Effector memory CD8-positive, alpha-beta T cell (primary cell): Measurements from ENCODE around the gene RPS15.
A peak's percentile ranks its signal among the peaks of the same experiment; 100 is the strongest.
"Not testable (repeated sequence)": the region's sequence is repeated elsewhere in the genome, so short reads cannot be mapped to it uniquely, and the experiment has no call there.

ENCODE experiments used
- ATAC-seq: fragments of 150-1000 bp; cut with Tn5 transposase; replicated peaks from 2 replicates; pipeline ENCODE4 v1.10.0; 2021; ENCODE audit warnings: mild to moderate bottlenecking, moderate library complexity
- DNase-seq, 3 experiments: peaks; one replicate each; pipeline ENCODE4 v3.0.0; 2021
- H3K27ac Mint-ChIP-seq, 2 donors: one replicate each; pipeline ENCODE4 v1.8.0; 2022; ENCODE audit warnings: mild to moderate bottlenecking in 2 of 2, mixed read lengths in 2 of 2, moderate library complexity in 2 of 2
- H3K27me3 Mint-ChIP-seq, 2 donors: one replicate each; pipeline ENCODE4 v1.8.0; 2022; ENCODE audit warnings: mixed read lengths in 2 of 2
- H3K36me3 Mint-ChIP-seq: one replicate; pipeline ENCODE4 v1.8.0; 2022; ENCODE audit warnings: mild to moderate bottlenecking, moderate library complexity, mixed read lengths; ENCODE audit not compliant: insufficient read depth
- H3K4me1 Mint-ChIP-seq, 2 donors: one replicate each; pipeline ENCODE4 v1.8.0; 2022; ENCODE audit warnings: low read depth in 2 of 2, mixed read lengths in 2 of 2
- H3K4me3 Mint-ChIP-seq, 2 donors: one replicate each; pipeline ENCODE4 v1.8.0; 2022; ENCODE audit warnings: mild to moderate bottlenecking in 2 of 2, mixed read lengths in 2 of 2, moderate library complexity in 2 of 2
- H3K9me3 Mint-ChIP-seq, 2 donors: one replicate each; pipeline ENCODE4 v1.8.0; 2022; ENCODE audit warnings: mixed read lengths in 2 of 2

RPS15 gene

GRCh38 chr19:1418496-1418775 lies 19.8 kb upstream of the RPS15 start:
- no peak for DNase-seq
- peaks cover 85% of the 10 kb centered on the region for H3K36me3 Mint-ChIP-seq
- H3K27ac Mint-ChIP-seq = peak overlapping the region in 1 of 2 donors; percentile 53

DNA sequence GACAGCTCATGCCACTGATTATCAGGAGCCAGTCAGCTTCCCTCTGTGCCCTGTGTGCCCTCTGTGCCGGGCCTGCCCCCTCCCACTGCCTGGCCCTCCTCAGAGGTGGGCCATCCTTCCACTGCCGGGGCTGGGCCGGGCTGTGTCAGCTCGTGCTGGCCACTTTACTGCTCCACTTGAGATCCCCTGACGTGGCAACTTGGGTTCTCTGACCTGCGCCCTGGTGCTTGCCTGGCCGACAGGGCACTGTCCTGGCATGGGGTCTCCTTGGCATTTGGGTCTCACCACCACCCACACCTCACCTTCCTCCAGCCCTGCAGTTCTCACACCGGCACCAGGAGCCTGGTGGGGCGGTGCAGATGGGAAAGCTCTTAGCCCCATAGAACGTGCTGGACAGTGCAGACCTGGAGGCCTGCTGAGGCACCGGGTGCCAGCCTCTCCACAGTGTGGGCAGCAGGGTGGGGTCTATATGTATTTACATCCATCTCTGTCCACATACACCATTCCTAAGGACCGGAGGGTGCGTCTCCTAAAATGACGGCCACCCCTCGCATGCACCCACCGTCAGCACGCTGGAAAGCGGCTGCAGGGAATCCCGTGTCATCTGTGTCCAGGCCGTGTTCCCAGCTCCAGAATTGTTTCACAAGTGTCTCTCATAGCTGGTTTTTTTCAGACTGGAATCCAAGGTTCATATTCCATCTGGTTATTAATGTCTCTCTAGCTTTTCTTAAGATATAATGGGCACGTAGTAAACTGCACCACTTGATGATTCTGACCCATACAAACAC lies 19.1 kb upstream of the RPS15 start:
- peak overlapping the region; percentile 53 to 64 for H3K27ac Mint-ChIP-seq
- ATAC-seq (no peak), DNase-seq (no peak)
- no peaks in the 10 kb centered on the region for H3K9me3 Mint-ChIP-seq
- peaks cover 90% of the 10 kb centered on the region for H3K36me3 Mint-ChIP-seq
- peak overlapping the region in 1 of 2 donors; percentile 10 for H3K4me3 Mint-ChIP-seq
- peaks cover 27 to 29% of the 10 kb centered on the region in 2 donors for H3K4me1 Mint-ChIP-seq
- H3K27me3 Mint-ChIP-seq = no peaks in the 10 kb centered on the region

More at GRCh38 chr19:1418496-1418775, 19.8 kb upstream of the RPS15 start:
- Mint-ChIP-seq H3K27me3 (no peaks in the 10 kb centered on the region), H3K4me3 (no peak overlapping the region), H3K4me1 (peaks cover 29 to 31% of the 10 kb centered on the region in 2 donors), H3K9me3 (no peaks in the 10 kb centered on the region)
- ATAC-seq = no peak

DNA sequence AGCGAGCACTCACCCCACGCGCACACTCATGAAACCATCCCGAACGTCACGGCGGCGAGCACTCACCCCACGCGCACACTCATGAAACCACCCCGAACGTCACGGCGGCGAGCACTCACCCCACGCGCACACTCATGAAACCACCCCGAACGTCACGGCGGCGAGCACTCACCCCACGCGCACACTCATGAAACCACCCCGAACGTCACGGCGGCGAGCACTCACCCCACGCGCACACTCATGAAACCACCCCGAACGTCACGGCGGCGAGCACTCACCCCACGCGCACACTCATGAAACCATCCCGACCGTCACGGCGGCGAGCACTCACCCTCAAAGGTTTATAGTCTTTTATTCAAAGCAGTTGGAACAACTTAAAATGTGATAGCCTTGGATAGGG lies 18.1 kb upstream of the RPS15 start:
- not testable (repeated sequence) for H3K9me3 Mint-ChIP-seq, DNase-seq, H3K4me3 Mint-ChIP-seq, ATAC-seq, H3K27me3 Mint-ChIP-seq, H3K27ac Mint-ChIP-seq
- H3K4me1 Mint-ChIP-seq = peaks cover 22 to 24% of the 10 kb centered on the region in 2 donors
- peaks cover 93% of the 10 kb centered on the region for H3K36me3 Mint-ChIP-seq

GRCh38 chr19:1420590-1420989 lies 17.6 kb upstream of the RPS15 start:
- Mint-ChIP-seq H3K9me3 (no peaks in the 10 kb centered on the region), H3K4me3 (no peak overlapping the region), H3K27ac (no peak overlapping the region), H3K36me3 (peaks cover 92% of the 10 kb centered on the region), H3K4me1 (peaks cover 17 to 20% of the 10 kb centered on the region in 2 donors), H3K27me3 (no peaks in the 10 kb centered on the region)
- ATAC-seq (no peak), DNase-seq (no peak)

- Mint-ChIP-seq H3K27ac (no peak overlapping the region), H3K9me3 (no peaks in the 10 kb centered on the region), H3K27me3 (no peaks in the 10 kb centered on the region), H3K36me3 (peaks cover 92% of the 10 kb centered on the region), H3K4me1 (peaks cover 12 to 13% of the 10 kb centered on the region in 2 donors), H3K4me3 (no peak overlapping the region)
- no peak for ATAC-seq
- no peak for DNase-seq
Measured at GRCh38 chr19:1421218-1421957, 16.8 kb upstream of the RPS15 start.

DNA sequence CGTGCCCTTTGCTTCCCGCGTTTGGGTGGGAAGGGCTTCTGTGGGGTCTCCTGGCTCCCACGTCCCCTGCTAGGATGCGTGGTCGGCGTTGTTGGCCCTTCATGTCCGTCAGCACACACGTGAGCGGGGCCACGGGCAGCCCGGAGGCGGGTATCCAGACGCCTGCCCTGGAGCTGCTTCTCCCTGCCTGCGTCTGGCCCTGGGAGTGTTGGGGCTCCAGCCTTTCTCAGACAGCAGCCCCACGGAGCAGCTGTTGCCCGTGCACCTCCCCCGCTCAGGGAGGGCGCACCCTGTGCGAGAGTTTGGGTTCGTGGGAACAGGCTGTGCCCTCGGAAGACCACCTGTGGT lies 16.3 kb upstream of the RPS15 start:
- Mint-ChIP-seq H3K27ac (no peak overlapping the region), H3K9me3 (no peaks in the 10 kb centered on the region), H3K4me3 (no peak overlapping the region), H3K27me3 (no peaks in the 10 kb centered on the region), H3K4me1 (peaks cover 9 to 10% of the 10 kb centered on the region in 2 donors), H3K36me3 (peaks cover 95% of the 10 kb centered on the region)
- ATAC-seq = no peak
- DNase-seq = no peak

DNA sequence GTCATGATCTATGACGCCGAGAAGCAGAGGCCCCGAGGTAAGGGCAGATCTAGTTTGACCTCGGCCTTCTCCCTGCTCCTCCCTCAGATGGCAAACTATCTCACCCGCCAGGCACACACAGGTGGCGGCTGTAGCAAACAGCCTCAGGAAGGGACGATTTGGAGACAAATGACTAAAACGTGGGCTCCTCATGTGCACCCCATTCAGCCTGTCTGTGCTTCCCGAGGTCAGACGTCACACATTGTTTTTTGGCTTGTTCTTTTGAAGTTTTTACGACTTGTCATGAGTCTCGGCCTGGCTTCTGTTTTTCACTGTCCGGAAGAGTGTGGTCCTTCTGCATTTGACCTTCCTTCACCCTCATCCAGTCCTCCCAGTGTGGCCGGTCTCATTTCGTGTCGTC lies 15.8 kb upstream of the RPS15 start:
- H3K36me3 Mint-ChIP-seq = peaks cover 92% of the 10 kb centered on the region
- H3K4me3 Mint-ChIP-seq = no peak overlapping the region
- H3K9me3 Mint-ChIP-seq = no peaks in the 10 kb centered on the region
- no peak for DNase-seq
- no peaks in the 10 kb centered on the region for H3K27me3 Mint-ChIP-seq
- H3K27ac Mint-ChIP-seq = no peak overlapping the region
- H3K4me1 Mint-ChIP-seq = peaks cover 6% of the 10 kb centered on the region in 2 donors
- ATAC-seq = no peak

- H3K4me1 Mint-ChIP-seq = peaks cover 0 to 3% of the 10 kb centered on the region in 2 donors
- no peak overlapping the region for H3K4me3 Mint-ChIP-seq
- DNase-seq (no peak), ATAC-seq (no peak)
- peaks cover 87% of the 10 kb centered on the region for H3K36me3 Mint-ChIP-seq
- peak overlapping the region in 1 of 2 donors; percentile 33 for H3K27ac Mint-ChIP-seq
- H3K27me3 Mint-ChIP-seq = no peaks in the 10 kb centered on the region
- H3K9me3 Mint-ChIP-seq = no peaks in the 10 kb centered on the region
Measured at GRCh38 chr19:1422943-1423342, 15.3 kb upstream of the RPS15 start.

- Mint-ChIP-seq H3K36me3 (peaks cover 86% of the 10 kb centered on the region), H3K4me1 (peaks cover 0 to 3% of the 10 kb centered on the region in 2 donors), H3K27ac (peak overlapping the region; percentile 33 to 35)
Measured at GRCh38 chr19:1423436-1424191, 14.6 kb upstream of the RPS15 start.

DNA sequence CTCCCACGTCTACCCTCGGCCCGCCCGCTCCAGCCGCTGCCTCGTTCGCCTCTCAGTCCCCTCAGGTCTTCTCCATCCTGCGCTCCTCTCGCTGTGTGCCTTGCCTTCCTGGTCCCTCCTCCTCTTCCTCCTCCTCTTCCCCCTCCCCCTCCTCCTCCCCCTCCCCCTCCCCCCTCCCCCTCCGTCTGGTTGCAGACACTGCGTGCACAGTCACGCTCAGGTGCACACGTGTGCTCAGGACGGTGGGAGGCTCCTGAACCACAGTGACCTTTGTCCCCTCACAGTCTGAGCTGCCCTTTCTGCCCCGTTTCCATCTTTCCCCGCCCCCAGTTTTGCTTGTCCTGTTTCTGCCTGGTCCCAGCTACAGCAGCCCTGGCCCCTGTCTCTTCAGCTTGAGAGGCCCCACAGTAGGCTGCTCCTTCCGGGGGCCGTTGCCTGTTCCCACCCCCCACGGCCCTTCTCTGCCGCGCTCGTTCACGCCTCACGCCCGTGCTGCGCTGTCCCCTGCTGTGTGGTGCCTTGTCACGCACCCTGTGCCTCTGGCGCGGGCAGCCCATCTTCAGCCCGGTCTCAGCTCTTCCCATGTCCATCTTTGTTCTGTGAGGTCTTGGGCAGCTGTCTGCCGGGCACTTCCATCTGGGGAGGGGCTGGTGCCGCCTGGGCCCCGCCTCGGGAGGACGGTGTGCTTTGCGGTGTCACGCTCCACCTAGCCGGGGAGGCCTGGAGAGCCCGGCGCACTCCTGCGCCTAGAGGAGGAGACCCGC lies 13.8 kb upstream of the RPS15 start:
- peaks cover 84% of the 10 kb centered on the region for H3K36me3 Mint-ChIP-seq
- H3K27me3 Mint-ChIP-seq = no peaks in the 10 kb centered on the region
- H3K9me3 Mint-ChIP-seq = no peaks in the 10 kb centered on the region
- H3K27ac Mint-ChIP-seq = peak overlapping the region; percentile 35 to 55
- H3K4me1 Mint-ChIP-seq = peaks cover 0 to 3% of the 10 kb centered on the region in 2 donors
- no peak overlapping the region for H3K4me3 Mint-ChIP-seq
- ATAC-seq = no peak
- no peak for DNase-seq

More at GRCh38 chr19:1423436-1424191, 14.6 kb upstream of the RPS15 start:
- no peak overlapping the region for H3K4me3 Mint-ChIP-seq
- H3K9me3 Mint-ChIP-seq = no peaks in the 10 kb centered on the region
- no peak for DNase-seq
- no peak for ATAC-seq
- no peaks in the 10 kb centered on the region for H3K27me3 Mint-ChIP-seq

- peaks cover 0 to 3% of the 10 kb centered on the region in 2 donors for H3K4me1 Mint-ChIP-seq
- H3K4me3 Mint-ChIP-seq = no peak overlapping the region
- H3K9me3 Mint-ChIP-seq = no peaks in the 10 kb centered on the region
- peak overlapping the region; percentile 35 to 74 for H3K27ac Mint-ChIP-seq
- H3K36me3 Mint-ChIP-seq = peaks cover 82% of the 10 kb centered on the region
- no peaks in the 10 kb centered on the region for H3K27me3 Mint-ChIP-seq
- no peak for DNase-seq
- no peak for ATAC-seq
Measured at GRCh38 chr19:1425102-1425837, 12.9 kb upstream of the RPS15 start.

- ATAC-seq (no peak), DNase-seq (no peak)
- peak overlapping the region in 1 of 2 donors; percentile 74 for H3K27ac Mint-ChIP-seq
- H3K36me3 Mint-ChIP-seq = peaks cover 82% of the 10 kb centered on the region
- peaks cover 0 to 3% of the 10 kb centered on the region in 2 donors for H3K4me1 Mint-ChIP-seq
- no peaks in the 10 kb centered on the region for H3K27me3 Mint-ChIP-seq
- no peak overlapping the region for H3K4me3 Mint-ChIP-seq
- H3K9me3 Mint-ChIP-seq = no peaks in the 10 kb centered on the region
Measured at GRCh38 chr19:1425902-1426301, 12.3 kb upstream of the RPS15 start.
